ENCODE data around the gene CEP85.
A peak's percentile ranks its signal among the peaks of the same experiment; 100 is the strongest.

CEP85 gene

GRCh38 chr1:26278724-26279455 lies 44.9 kb downstream of the CEP85 start:
- DNase-seq (ENCODE audit: low spot score): peak; percentile 64

GRCh38 chr1:26279456-26280332 lies 45.7 kb downstream of the CEP85 start, which contains the start of gene SH3BGRL3:
SH3BGRL3 (plus strand) TSS chr1:26280086; CDS start chr1:26280156, 70 bp downstream.
- peak; percentile 87 for DNase-seq (ENCODE audit: low spot score)

- DNase-seq (ENCODE audit: low spot score): peak; percentile 43
Measured at GRCh38 chr1:26280333-26281042, 46.5 kb downstream of the CEP85 start.

GRCh38 chr1:26281091-26281958 lies 47.3 kb downstream of the CEP85 start:
- DNase-seq (ENCODE audit: low spot score): no peak

- no peak for DNase-seq (ENCODE audit: low spot score)
Measured at GRCh38 chr1:26281971-26282370, 48.0 kb downstream of the CEP85 start.

- DNase-seq (ENCODE audit: low spot score): no peak
Measured at GRCh38 chr1:26282401-26282918, 48.5 kb downstream of the CEP85 start.

- no peak for DNase-seq (ENCODE audit: low spot score)
Measured at GRCh38 chr1:26283279-26283853, 49.4 kb downstream of the CEP85 start.

GRCh38 chr1:26283871-26284596 lies 50.0 kb downstream of the CEP85 start:
- no peak for DNase-seq (ENCODE audit: low spot score)

GRCh38 chr1:26284597-26285347 lies 50.8 kb downstream of the CEP85 start:
- peak; percentile 96 for DNase-seq (ENCODE audit: low spot score)

- peak; percentile 77 for DNase-seq (ENCODE audit: low spot score)
Measured at GRCh38 chr1:26285366-26286063, 51.5 kb downstream of the CEP85 start.

- no peak for DNase-seq (ENCODE audit: low spot score)
Measured at GRCh38 chr1:26286064-26286416, 52.0 kb downstream of the CEP85 start.

GRCh38 chr1:26287033-26287711 lies 53.2 kb downstream of the CEP85 start:
- DNase-seq (ENCODE audit: low spot score): peak; percentile 30

- DNase-seq (ENCODE audit: low spot score): no peak
Measured at GRCh38 chr1:26287811-26288210, 53.8 kb downstream of the CEP85 start.

GRCh38 chr1:26288311-26288941 lies 54.4 kb downstream of the CEP85 start:
- peak; percentile 93 for DNase-seq (ENCODE audit: low spot score)

- DNase-seq (ENCODE audit: low spot score): no peak
Measured at GRCh38 chr1:26289158-26290059, 55.4 kb downstream of the CEP85 start.

GRCh38 chr1:26290122-26290881 lies 56.3 kb downstream of the CEP85 start:
- DNase-seq (ENCODE audit: low spot score): no peak

All from hematopoietic multipotent progenitor cell treated with erythropoietin and hydrocortisone succinate and interleukin-3 and kit ligand, for 17 days (in vitro differentiated cells).